ENCODE measurements around the gene TOPBP1.

TOPBP1 gene

GRCh38 chr3:133606342-133606741 is 55.4 kb downstream of the TOPBP1 start:
- no peak for DNase-seq

DNA sequence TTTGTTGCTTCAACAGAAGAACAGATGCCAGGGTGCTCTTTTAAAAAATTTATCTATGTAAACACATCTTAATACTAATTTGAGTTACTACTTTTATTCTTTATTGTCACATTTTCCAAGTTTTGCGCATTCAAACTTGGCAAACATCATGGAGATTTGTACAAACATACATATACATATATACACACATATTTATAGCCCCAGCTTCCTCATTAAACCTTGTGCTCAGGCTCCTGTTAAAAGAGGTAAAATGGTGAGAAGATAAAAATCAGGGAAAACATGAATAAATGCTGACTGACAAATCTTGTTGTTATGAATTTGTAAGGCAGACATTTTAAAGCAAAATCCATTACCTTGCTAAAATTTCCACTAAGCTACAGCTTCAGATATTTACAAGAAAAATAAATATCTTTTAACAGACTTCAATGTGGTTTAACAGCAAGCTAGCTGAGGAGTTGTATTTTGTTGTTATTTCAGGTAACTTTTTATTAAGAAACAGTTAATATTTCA is 61.1 kb downstream of the TOPBP1 start:
- DNase-seq, result no peak

GRCh38 chr3:133599280-133599679 is 62.5 kb downstream of the TOPBP1 start:
- DNase-seq, result no peak

DNA sequence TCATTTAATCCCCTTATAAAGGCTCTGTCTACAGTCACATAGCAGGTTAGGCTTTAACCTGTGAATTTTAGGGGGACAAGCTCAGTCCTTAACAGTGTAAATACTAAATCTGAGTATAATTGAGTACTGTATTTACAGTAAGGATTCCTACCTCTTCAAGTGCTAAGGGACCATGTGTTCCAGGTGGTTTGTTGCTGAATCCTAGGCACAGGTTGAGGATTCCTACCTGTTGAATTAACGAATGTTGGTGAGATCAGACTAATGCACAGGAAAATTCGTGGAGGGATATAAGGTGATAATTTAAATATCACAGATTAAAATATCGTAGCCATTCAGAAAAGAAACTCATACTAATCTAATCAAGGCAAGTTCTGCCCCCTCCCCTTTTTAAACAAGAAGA is 63.3 kb downstream of the TOPBP1 start:
- no peak for DNase-seq

DNA sequence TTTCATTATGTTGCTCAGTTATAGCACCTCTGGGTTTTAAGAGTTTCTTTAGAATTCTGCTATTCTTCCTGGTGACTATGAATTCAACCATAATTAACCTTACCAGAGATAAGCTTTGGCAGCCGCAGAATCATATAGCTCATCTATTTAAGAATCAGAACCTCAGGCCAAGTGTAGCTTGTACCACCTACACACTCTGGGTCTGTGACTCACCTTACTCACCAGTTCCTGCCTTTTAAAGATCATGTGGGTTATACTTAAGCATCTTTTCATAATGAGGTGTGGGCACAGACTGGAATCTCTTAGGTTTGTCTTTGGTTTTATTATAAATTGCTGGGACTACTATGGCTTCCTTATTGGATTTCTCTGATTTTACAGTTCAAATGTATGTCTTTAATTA is 66.4 kb downstream of the TOPBP1 start:
- DNase-seq, result no peak

GRCh38 chr3:133593243-133593642 is 68.5 kb downstream of the TOPBP1 start:
- DNase-seq, result no peak

DNA sequence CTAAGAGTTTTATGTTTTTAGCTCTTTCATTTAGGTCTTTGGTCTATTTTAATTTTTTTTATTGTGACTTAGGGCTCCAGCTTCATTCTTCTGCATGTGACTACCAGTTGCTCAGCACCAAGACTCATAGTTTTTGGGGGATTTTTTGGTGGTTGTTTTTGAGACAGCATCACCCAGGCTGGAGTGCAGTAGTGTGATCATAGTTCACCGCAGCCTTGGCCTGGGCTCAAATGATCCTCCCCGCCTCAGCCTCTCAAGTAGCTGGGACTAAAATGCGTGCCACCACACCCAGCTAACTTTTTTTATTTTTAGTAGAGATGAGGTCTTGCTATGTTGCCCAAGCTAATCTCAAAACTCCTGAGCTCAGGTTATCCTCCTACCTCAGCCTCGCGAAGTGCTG is 68.9 kb downstream of the TOPBP1 start:
- no peak for DNase-seq

DNA sequence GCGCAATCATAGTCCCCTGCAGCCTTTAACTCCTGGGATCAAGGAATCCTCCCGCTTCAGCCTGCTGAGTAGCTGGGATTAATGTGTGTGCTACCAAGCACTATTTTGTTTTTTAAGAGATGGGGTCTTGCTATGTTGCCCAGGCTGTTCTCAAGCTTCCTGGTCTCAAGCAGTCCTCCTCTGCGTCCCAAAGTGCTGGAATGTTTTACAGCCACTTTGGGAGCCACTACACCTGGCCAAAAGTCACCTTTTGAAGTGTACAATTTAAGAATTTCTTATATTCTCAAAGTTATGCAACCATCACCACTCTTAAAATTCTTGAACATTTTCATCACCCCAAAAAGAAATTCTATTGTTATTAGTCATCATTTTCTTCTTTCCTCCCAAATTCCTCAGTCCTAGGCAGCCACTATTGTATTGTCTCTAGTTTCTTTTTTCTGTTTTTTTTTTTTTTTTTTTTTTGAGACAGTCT is 70.4 kb downstream of the TOPBP1 start:
- no peak for DNase-seq

GRCh38 chr3:133589503-133589902 is 72.2 kb downstream of the TOPBP1 start:
- no peak for DNase-seq

GRCh38 chr3:133588784-133589465 is 72.8 kb downstream of the TOPBP1 start:
- DNase-seq, result no peak

GRCh38 chr3:133588035-133588434 is 73.7 kb downstream of the TOPBP1 start:
- DNase-seq, result no peak

DNA sequence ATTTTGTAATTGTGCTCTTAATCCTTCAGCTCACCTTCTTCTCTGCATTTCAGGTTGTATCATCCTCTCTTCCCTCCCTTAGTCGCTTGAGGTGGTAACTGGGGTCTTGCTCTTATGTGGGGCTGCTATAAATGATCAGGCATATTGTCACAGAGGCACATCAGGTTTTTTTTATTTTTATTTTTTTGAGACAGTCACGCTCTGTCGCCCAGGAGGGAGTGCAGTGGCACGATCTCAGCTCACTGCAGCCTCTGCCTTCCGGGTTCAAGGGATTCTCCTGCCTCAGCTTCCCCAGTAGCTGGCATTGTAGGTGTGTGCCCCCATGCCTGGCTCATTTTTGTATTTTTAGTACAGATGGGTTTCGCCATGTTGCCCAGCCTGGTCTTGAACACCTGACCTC is 78.3 kb downstream of the TOPBP1 start:
- no peak for DNase-seq

GRCh38 chr3:133578548-133579191 is 83.1 kb downstream of the TOPBP1 start:
- DNase-seq, result peak; percentile 34

- no peak for DNase-seq
Observed at GRCh38 chr3:133576169-133576568, 85.6 kb downstream of the TOPBP1 start.

DNA sequence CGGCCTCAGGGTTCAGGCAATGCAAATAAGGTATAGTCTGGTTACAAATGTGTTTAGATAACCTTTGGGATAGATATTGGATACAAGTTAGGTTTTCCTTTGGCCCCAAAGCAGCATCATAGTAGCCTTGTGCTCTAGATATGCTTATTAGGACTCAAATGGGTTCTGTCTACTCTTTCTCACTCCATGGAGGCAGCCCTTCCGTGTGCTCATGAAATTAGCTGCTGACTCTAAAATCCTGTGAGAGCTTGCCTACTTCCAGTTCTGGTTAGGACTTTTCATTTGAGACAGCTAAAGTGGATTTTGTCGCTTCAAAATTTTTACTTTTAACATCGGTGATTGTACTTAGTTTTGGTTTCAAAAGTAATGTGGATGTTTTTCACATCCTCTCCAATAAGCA is 86.7 kb downstream of the TOPBP1 start:
- DNase-seq, result no peak

DNA sequence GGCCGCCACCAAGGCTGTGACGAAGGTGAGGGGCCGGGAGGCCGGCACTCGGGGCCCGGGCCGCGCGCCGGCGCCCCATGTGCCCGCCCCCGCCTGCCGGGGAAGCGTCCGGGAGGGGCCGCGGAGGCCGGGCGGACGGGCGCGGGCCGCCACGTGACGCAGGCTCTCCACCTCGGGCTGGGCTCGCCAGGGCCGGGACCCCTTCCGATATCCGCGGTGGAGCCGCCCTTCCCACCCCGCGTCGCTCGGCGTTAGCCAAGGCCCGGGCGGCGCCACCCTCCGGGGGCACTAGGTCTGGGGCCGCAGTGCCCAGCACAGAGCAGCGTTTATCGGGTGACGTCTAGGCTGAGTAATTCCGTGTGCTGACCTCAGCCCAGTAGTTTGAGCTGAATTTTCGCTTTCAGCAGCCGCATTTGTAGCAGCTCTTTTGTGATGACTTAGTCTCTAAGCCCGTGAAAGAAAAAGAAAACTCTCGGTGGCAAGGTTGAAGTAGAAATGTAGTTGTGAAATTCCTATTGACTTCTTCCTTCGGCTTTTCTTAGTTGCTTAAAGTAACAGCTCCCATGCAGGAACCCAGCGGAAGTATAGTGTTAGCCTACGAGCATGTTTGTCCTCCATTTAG is 87.4 kb downstream of the TOPBP1 start:
- DNase-seq, result peak; percentile 75

- no peak for DNase-seq
Observed at GRCh38 chr3:133573629-133574194, 88.0 kb downstream of the TOPBP1 start, which contains the start of gene CDV3. TSS of gene CDV3 (plus strand) at chr3:133573686. CDS start at chr3:133574045, 359 bp downstream.

DNA sequence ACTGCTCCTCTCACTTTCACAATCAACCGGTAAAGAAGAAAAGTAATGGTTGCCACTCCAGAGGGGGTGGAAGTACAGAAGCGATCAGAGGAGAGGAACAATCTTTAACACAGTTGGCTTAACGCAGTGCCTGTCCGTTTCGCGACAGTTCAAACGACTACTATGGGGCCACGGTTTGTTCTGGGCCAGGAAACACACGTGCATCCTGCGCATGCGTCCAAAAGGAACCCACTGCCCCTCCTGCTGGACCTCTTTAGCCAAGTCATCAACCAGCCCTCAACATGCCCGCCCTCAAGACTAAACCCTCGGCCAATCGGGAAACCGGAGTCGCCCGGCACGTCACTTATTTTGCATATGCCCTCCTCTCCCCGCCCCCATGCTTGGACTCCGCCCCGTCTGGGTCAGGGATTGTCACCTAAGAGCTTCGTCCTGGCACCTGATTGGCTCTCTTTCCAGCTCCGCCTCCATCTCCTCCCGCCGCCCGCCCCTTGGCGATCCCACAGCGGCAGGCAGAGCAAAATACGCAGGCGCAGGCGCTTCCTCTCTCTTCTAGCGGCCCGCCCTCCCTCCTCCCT is 88.6 kb downstream of the TOPBP1 start:
- peak; percentile 100 for DNase-seq

GRCh38 chr3:133572158-133573053 is 89.3 kb downstream of the TOPBP1 start:
- peak; percentile 62 for DNase-seq

DNA sequence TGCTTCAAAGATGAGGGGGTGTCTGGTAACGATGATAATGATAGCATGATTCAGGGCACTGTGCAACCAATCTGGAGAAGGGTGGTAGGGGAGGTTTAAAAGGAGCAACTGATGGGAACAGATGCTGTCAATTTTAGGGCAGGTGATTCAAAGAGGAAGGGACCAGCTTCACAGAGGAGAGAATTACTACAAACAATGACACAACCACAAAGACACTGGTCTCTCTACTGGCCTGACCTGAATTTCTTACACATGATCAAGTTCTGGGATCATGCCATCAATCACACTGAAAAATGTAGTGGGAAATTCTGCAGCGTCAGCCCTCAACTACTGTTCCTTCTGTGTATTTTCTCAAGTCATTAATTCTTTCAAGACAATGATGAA is 90.8 kb downstream of the TOPBP1 start:
- DNase-seq, result no peak

GRCh38 chr3:133570139-133570936 is 91.4 kb downstream of the TOPBP1 start:
- DNase-seq, result no peak

All from CD4-positive, alpha-beta T cell treated with Interleukin-17A for 1 hour (primary cell).